NCI-H128 (cell line): ENCODE data around the gene METTL17.
"Not testable (repeated sequence)": the region's sequence is repeated elsewhere in the genome, so short reads cannot be mapped to it uniquely, and the experiment has no call there.

ENCODE experiments used
- DNase-seq: peaks from one replicate; lab custom pipeline; 2025; ENCODE audit not compliant: unreplicated experiment; lab: John Stamatoyannopoulos, UW

The METTL17 gene

GRCh38 chr14:21023817-21024584 is 34.2 kb downstream of the METTL17 start:
- no peak for DNase-seq

DNA sequence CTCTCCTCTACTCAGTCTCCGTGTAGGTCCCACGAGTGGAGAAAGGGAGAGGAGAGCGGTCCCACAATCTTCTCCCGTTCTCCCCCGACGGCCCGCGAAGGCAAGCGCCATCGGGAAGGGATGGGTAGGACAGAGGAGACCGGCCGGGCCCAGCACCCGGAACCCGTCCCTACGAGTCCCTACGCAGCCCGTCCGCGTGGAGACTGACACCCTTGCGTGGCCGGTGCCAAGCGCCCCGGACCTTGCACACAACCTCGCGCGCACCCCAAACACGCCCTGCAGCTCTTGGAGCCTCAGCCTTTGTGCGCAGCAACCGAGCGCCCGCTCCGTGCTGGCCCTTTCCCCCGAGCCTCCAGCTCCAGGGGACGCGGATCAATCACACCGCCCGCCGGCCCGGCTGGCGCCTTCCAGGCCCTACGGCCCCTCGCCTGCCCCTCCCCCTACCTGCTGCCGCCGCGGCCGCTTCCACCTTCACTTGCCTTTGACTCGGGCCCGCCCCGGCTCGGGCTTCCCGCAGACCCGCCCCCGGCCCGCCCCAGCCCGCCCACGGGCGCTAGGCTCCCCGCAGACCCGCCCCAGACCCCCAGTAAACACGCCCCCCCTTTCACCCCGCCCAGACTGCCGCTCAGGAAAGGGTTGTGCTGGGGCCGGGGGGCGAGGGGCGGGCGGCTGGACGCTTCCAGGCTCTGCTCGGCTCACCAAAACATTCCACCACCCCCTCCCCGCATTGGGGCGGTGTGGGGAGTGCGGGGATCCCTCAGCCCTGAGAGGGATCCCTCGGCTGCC is 35.0 kb downstream of the METTL17 start, which contains the start of gene NDRG2:
Gene NDRG2 (minus strand): TSS at position 477 of the 786 bp plus-strand sequence. CDS start 1,746 bp downstream, outside the sequence.
- DNase-seq = no peak

GRCh38 chr14:21025371-21026273 is 35.8 kb downstream of the METTL17 start:
- DNase-seq = no peak

DNA sequence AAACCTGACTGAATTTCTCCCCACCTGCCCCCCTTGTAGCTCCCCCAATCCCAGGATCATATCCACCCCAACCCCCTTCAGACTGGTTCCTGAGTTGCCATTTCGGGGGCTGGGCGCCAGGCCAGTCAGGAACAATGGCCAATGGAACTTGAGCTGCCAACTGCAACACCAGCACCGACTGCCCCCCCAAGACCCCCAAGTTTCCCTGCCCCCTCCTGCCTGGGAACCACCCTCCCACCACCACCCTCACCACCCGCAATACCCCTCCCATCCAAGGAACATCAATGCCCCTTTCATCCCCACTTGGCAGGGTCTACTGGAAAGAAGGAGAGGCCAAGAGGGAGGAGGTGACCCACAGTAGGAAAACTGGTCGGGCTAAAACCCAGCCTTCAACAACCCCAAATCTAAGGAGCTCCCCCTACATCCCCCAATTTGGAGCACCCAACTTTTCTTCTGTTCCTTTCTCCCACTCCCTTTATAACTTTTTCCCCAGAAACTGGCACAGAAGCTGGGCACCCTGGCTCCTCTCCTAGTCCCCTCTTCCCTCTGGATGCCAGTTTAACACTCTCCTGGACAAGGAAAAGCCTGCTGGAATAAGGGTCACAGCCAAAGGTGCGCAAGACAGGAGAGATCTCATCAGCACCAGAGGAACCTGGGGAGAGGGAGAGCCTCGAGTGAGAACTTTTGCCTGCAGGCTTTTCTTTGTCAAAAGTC is 36.7 kb downstream of the METTL17 start:
- DNase-seq = no peak

- DNase-seq = no peak
These were observed 37.2 kb downstream of the METTL17 start for GRCh38 chr14:21026988-21027315.

- no peak for DNase-seq
These were observed 40.1 kb downstream of the METTL17 start, which contains the start of gene TPPP2 for GRCh38 chr14:21029917-21030316. Gene TPPP2, plus strand, starts transcription at chr14:21030217. Its CDS starts 365 bp downstream, at chr14:21030582.

DNA sequence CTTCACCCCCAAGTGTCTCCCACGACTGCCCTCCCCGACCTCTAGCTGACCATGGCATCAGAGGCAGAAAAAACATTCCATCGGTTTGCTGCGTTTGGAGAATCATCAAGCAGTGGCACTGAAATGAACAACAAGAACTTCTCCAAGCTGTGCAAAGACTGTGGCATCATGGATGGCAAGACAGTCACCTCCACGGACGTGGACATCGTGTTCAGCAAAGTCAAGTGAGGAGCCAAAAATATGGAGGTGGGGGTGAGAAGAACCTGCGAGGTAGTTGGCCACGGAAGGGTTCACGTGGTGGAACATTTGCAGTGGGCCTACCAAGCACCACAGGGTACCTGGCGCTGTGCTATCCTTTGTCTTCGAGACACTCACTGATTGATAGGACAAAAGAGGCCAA is 40.8 kb downstream of the METTL17 start:
- DNase-seq = no peak

DNA sequence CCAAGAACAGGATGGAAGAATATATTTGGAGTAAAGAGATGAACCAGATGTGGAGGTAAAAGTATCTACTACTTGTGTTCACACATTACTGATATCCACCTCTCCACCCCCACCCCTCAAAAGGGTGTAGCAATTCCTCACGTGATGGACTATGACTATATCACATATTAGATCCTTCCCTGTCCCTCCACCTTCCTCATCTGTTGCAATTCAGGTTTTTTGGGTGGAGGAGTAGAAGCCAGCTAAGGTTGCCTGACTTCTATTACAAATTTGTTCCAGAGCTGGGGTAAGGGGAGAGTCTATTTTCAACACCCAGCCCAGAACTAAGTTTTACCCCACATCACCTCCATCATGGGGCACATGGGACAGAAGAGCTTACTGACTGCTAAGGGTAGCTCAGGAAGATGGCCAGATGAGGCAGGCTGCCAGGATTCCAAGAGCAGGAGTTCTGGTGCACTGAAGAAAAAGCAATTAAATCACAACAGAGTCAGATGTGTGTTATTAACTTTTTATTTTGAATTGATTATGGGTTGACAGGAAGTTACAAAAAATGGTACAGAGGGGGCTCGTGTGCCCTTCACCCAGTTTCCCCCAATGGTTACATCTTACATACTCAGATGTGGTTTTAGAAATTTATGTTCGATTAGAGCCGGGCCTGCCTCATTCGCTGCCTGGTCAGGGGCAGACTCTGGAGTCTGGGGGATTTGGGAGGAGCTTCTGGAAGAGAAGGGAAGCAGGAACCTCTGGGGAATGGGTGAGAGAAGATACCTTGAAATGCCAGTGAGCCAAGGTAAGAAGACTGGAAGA is 42.7 kb downstream of the METTL17 start:
- DNase-seq = no peak

GRCh38 chr14:21033133-21033698 is 43.4 kb downstream of the METTL17 start:
- DNase-seq = no peak

DNA sequence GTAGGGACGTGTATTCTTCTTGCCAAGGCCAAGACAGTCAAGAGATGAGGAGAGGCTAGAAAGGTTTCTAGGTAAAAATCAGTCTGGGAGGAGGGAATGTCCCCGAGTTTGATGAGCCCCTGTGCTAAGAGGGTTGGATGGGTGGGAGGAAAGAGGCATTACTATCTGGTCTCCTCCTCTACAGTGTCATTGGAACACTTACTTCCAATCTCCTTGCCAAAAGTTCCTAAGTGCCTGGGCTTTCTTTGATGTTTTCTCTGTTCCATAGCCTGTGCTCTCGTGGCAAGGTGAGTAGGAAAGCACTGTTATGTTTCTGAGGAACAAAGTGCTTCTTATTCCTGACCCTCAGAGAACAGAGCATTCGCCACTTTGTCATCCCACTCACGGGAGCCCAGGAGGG is 44.9 kb downstream of the METTL17 start, which contains the start of gene RNASE13:
Gene RNASE13 (minus strand): TSS at position 101 of the 400 bp plus-strand sequence. CDS start 519 bp downstream, outside the sequence.
- no peak for DNase-seq

- DNase-seq = no peak
These were observed 47.0 kb downstream of the METTL17 start for GRCh38 chr14:21036751-21037150.

- no peak for DNase-seq
These were observed 47.4 kb downstream of the METTL17 start for GRCh38 chr14:21037156-21037555.

GRCh38 chr14:21038441-21039422 is 49.0 kb downstream of the METTL17 start:
- no peak for DNase-seq

DNA sequence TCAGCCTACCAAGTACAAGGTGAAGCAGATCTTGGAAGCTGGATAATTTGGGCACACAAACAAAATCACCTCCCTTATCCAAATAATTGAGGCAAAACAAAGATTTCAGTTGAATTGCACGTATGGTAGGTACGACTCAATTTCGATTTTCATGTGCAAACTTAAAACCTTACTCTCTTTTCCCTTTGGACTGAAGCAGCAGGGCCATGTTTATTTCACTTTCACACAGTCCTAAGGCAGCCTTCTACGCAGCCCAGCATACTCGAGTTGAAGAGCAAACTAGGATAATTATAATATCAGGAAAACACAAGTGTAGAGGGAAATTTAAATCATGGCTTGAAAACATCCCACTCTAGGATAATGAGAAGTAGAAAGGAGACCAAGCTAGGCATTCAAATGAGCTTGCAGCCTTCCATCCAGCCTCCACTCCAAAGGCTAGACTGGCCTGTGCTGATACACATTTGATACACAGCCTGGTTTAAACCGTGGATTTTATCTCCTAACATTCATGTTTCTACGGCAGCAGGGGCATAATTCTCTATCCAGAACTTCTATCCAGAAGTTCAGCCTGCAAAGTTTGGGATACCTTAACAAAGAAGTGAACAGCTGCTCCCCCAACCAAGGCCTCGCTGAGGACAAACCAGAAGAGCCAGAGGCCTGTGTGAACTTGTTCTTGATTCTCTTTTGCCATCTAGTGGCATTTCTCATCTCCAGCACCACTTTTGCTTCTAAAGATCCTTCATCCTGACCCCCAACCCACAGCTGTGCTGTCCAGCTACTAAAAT is 50.0 kb downstream of the METTL17 start:
- no peak for DNase-seq

GRCh38 chr14:21040370-21040925 is 50.7 kb downstream of the METTL17 start:
- DNase-seq = no peak

GRCh38 chr14:21040941-21041340 is 51.2 kb downstream of the METTL17 start:
- not testable (repeated sequence) for DNase-seq
